Small intestine (tissue), 7 donors: Measurements from ENCODE around the gene HNF4A. TPM values are rescaled to one million over a fixed set of nuclear protein-coding genes. Genes with fewer than 3 reads are reported as not detected.
A peak's percentile ranks its signal among the peaks of the same experiment; 100 is the strongest.

Experiments
- DNase-seq, 2 donors: peaks; one replicate each; pipeline versions ENCODE4 v3.0.0 to v3.0.0-alpha.2; 2013
- FAIRE-seq: peaks from 2 replicates; lab custom pipeline; 2012; peaks lifted over from hg19 to GRCh38; lab: Jason Lieb, UNC
- H3K27ac ChIP-seq, 3 donors: one replicate each; pipeline ENCODE4 v1.5.1; 2013; ENCODE audit warnings: low read length in 2 of 3, mild to moderate bottlenecking in 2 of 3, control low read depth in 1 of 3, inconsistent platforms in 1 of 3, low read depth in 1 of 3, moderate library complexity in 1 of 3
- H3K27me3 ChIP-seq, 3 donors: one replicate each; pipeline ENCODE4 v1.6.1; 2013; ENCODE audit warnings: low read length in 3 of 3, inconsistent platforms in 1 of 3; ENCODE audit not compliant: control insufficient read depth in 3 of 3, insufficient read depth in 3 of 3
- H3K36me3 ChIP-seq, 3 donors: one replicate each; pipeline ENCODE4 v1.6.1; 2013; ENCODE audit warnings: low read length in 3 of 3, inconsistent platforms in 1 of 3, low read depth in 1 of 3, mild to moderate bottlenecking in 1 of 3, moderate library complexity in 1 of 3; ENCODE audit not compliant: control insufficient read depth in 3 of 3, insufficient read depth in 2 of 3
- H3K4me1 ChIP-seq, 3 donors: one replicate each; pipeline ENCODE4 v1.6.1; 2013; ENCODE audit warnings: low read length in 2 of 3, inconsistent platforms in 1 of 3, low read depth in 1 of 3, mild to moderate bottlenecking in 1 of 3, moderate library complexity in 1 of 3; ENCODE audit not compliant: control insufficient read depth in 3 of 3, insufficient read depth in 2 of 3
- H3K4me3 ChIP-seq, 3 donors: one replicate each; pipeline ENCODE4 v1.5.1; 2013; ENCODE audit warnings: low read length in 3 of 3, control low read depth in 1 of 3, inconsistent platforms in 1 of 3, low read depth in 1 of 3, mild to moderate bottlenecking in 1 of 3, moderate library complexity in 1 of 3
- H3K9me3 ChIP-seq, 2 donors: one replicate each; pipeline ENCODE4 v1.6.1; 2013; ENCODE audit warnings: low read depth in 1 of 2, low read length in 1 of 2; ENCODE audit not compliant: control insufficient read depth in 2 of 2, insufficient read depth in 1 of 2
- WGBS, 3 donors: extraction: QIAGEN DNeasy Blood & Tissue Kit; methylation state at CpG; one replicate each; pipeline ENCODE4 v1.1.7; 2013; 5-methylcytosine and 5-hydroxymethylcytosine counted together
- polyA plus RNA-seq, 4 donors: library from polyadenylated mRNA; stranded (reverse) in 3 of 4; unstranded in 1 of 4; fragments of 200-250 nt in 3 of 4; fragments of 120-200 nt in 1 of 4; gene quantifications; one replicate each; pipeline versions ENCODE4 v1.2.1 to v1.2.3, GENCODE V29; 2013
- donor health status: healthy with polysubstance abuse.
- donor health status: control.
- donor health status: control.
- donor health status: Bipolar disorder and iron deficiency.
- donor health status: healthy.

Gene HNF4A
- polyA plus RNA-seq, 4 donors: 56.7 to 324 (median 111) TPM

DNA sequence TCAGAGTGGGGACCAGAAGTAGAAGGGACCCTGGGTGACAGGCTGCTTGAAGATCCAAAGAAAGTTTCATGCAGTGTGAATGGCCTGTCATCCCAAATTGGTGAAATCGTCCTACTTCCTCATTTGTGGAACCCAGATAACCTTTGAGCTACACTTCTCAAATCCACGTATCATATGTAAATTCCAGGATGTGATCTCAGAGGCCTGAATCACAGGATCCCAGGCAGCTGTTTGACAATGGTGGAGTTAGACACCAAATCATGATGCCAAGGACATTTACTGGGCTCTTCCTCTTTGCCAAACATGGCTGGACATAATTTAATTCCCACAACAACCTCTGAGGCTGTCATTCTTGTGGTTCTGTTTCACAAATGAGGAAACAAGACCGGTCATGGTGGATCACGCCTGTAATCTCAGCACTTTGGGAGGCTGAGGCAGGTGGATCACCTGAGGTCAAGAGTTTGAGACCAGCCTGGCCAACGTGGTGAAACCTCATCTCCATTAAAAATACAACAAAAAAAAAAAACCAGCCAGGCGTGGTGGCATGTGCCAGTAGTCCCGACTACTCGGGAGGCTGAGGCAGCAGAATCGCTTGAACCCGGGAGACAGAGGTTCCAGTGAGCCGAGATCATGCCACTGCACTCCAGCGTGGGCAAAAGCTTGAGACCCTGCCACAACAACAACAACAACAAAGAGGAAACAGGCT is 80.3 kb downstream of the HNF4A start:
- DNase-seq: peak; percentile 80 to 91
- H3K27ac ChIP-seq: peak overlapping the region; percentile 59 to 82 (median 77)
- H3K36me3 ChIP-seq: peaks cover 0 to 12% (median 2%) of the 10 kb centered on the region in 3 donors
- no peak overlapping the region for H3K4me3 ChIP-seq
- no peaks in the 10 kb centered on the region for H3K27me3 ChIP-seq
- no peak for FAIRE-seq
- peaks cover 0 to 60% (median 2%) of the 10 kb centered on the region in 3 donors for H3K4me1 ChIP-seq
- no peaks in the 10 kb centered on the region for H3K9me3 ChIP-seq
- 46 to 58% (median 49%) methylated on average over 11 to 12 of the region's 12 CpGs for WGBS, 3 donors

DNA sequence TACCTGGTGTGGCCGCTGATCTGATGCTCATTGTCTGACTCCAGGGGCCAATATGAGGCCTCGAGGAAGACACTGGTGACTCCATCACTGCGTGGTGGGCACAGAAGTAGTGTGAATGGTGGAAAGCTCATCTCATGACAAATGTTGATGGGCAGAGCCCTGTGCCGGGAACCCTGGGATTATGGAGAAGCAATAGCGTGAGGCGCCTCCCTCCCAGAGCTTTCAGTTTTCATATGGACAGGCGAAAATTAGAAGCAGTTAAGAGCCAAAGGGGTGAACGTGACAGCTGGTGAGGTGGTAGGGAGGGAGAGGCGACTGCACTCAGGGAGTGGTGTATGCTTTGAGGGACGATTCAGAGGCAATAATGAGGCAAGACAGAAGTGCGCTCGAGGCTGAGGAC is 80.9 kb downstream of the HNF4A start:
- no peaks in the 10 kb centered on the region for H3K27me3 ChIP-seq
- H3K4me1 ChIP-seq: peaks cover 0 to 57% (median 2%) of the 10 kb centered on the region in 3 donors
- H3K27ac ChIP-seq: peak overlapping the region; percentile 59 to 82 (median 77)
- DNase-seq (no peak), FAIRE-seq (no peak)
- peaks cover 0 to 6% (median 0%) of the 10 kb centered on the region in 3 donors for H3K36me3 ChIP-seq
- no peak overlapping the region for H3K4me3 ChIP-seq
- no peaks in the 10 kb centered on the region for H3K9me3 ChIP-seq
- 34 to 54% (median 42%) methylated on average over 12 of the region's 12 CpGs for WGBS, 3 donors

DNA sequence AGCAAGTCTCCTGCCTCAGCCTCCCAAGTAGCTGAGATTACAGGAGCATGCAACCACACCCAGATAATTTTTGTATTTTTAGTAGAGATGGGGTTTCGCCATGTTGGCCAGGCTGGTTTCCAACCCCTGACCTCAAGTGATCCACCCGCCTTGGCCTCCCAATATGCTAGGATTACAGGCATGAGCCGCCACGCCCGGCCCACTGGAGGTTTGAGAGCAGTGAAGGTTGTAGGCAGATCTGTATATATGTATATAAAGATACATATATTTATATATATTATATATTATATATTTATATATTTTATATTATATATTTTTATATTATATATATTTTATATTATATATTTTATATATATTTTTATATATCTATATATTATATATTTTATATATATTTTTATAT is 82.0 kb downstream of the HNF4A start:
- H3K36me3 ChIP-seq: no peaks in the 10 kb centered on the region
- H3K27ac ChIP-seq: peak overlapping the region in 2 of 3 donors; percentile 77 to 82
- no peaks in the 10 kb centered on the region for H3K9me3 ChIP-seq
- H3K4me3 ChIP-seq: no peak overlapping the region
- FAIRE-seq (no peak), DNase-seq (no peak)
- 89 to 93% (median 91%) methylated on average over 5 of the region's 5 CpGs for WGBS, 3 donors
- H3K27me3 ChIP-seq: no peaks in the 10 kb centered on the region
- H3K4me1 ChIP-seq: peaks cover 0 to 59% (median 2%) of the 10 kb centered on the region in 3 donors

DNA sequence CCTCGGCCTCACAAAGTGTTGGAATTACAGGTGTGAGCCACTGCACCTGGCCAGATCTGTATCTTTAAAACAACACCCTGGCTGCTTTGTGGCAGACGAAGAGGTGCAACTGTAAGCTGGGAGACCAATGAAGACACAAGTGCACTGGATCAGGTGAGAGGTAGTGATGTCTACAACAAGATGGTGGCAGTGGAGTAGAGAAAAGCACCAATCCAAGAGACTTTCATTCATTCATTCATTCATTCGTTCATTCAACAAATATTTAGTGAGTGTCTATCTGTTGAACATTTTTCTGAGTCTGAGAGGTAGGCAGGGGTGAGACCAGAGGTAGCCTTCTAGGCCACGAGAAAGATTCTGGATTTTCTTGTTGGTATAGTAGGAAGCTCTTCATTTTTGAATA is 83.3 kb downstream of the HNF4A start:
- DNase-seq (peak in 1 of 2 donors; percentile 16), FAIRE-seq (no peak)
- Histone ChIP-seq H3K4me1 (peaks cover 0 to 58% (median 0%) of the 10 kb centered on the region in 3 donors), H3K36me3 (no peaks in the 10 kb centered on the region), H3K9me3 (no peaks in the 10 kb centered on the region), H3K27ac (peak overlapping the region in 1 of 3 donors; percentile 26), H3K27me3 (no peaks in the 10 kb centered on the region), H3K4me3 (no peak overlapping the region)
- WGBS, 3 donors: 15 to 66% (median 40%) methylated on average over 4 of the region's 4 CpGs

DNA sequence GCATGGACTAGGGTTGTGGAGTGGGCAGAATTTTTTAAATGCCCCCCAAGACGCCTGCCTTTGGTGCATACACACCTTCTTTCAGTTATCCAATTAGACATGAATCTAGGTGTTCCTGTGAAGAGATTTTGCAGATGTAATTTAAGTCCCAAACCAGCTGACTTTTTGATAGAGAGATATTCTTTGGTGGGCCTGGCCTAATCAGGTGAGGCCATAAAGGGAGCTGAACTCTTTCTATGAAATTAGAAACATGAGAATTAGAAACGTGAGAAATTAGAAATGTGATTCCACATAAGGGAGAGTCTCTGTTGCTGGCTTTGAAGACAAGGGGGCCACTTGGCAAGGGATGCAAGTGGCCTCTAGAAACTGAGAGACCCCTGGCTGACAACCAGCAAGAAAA is 83.8 kb downstream of the HNF4A start:
- H3K36me3 ChIP-seq: no peaks in the 10 kb centered on the region
- H3K27me3 ChIP-seq: no peaks in the 10 kb centered on the region
- FAIRE-seq (no peak), DNase-seq (no peak)
- no peak overlapping the region for H3K4me3 ChIP-seq
- 73 to 76% (median 73%) methylated on average over 2 of the region's 2 CpGs for WGBS, 3 donors
- peak overlapping the region in 2 of 3 donors; percentile 26 for H3K27ac ChIP-seq
- peaks cover 0 to 54% (median 0%) of the 10 kb centered on the region in 3 donors for H3K4me1 ChIP-seq
- no peaks in the 10 kb centered on the region for H3K9me3 ChIP-seq

DNA sequence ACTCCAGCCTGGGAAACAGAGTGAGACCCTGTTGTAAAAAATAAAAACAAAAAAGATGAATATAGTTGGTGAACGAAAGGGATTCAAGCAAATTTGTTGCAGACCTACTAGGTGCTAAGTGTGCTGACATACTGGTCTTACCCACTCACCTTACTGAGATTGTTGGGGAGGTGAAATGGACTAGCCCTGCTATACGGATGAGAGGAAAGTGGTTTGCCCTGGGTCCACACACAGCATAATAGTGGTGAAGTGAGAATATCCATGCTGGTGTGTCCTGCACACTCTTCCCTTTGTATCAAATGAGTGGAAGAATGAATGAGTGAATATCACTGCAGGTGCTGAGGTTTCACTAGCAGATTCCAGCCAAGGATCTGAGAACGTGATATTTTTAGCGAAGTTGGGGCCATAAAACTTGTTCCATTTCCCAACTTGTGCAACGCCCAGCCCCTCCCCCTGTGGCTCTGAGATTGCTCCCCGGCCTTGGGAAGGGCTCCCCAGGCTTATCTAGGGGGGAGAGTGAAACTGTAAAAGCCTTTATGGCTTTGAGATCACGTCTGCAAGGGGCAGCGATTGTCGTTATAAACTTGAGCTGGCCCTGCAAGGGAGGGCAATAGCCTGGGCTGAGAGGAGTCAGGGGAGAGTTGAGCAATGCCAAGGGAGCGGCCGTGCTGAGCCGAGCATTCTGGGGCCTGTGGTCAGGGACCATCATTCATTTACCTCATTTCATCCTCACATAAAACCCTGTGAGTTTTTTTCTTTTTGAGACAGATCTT is 87.0 kb downstream of the HNF4A start:
- WGBS, 3 donors: 10 to 42% (median 21%) methylated on average over 12 of the region's 12 CpGs
- FAIRE-seq (no peak), DNase-seq (peak; percentile 97 to 99)
- Histone ChIP-seq H3K9me3 (peaks cover 0 to 4% of the 10 kb centered on the region in 2 donors), H3K36me3 (no peaks in the 10 kb centered on the region), H3K4me3 (no peak overlapping the region), H3K4me1 (peaks cover 0 to 59% (median 0%) of the 10 kb centered on the region in 3 donors), H3K27ac (peak overlapping the region; percentile 78 to 95 (median 90)), H3K27me3 (no peaks in the 10 kb centered on the region)

DNA sequence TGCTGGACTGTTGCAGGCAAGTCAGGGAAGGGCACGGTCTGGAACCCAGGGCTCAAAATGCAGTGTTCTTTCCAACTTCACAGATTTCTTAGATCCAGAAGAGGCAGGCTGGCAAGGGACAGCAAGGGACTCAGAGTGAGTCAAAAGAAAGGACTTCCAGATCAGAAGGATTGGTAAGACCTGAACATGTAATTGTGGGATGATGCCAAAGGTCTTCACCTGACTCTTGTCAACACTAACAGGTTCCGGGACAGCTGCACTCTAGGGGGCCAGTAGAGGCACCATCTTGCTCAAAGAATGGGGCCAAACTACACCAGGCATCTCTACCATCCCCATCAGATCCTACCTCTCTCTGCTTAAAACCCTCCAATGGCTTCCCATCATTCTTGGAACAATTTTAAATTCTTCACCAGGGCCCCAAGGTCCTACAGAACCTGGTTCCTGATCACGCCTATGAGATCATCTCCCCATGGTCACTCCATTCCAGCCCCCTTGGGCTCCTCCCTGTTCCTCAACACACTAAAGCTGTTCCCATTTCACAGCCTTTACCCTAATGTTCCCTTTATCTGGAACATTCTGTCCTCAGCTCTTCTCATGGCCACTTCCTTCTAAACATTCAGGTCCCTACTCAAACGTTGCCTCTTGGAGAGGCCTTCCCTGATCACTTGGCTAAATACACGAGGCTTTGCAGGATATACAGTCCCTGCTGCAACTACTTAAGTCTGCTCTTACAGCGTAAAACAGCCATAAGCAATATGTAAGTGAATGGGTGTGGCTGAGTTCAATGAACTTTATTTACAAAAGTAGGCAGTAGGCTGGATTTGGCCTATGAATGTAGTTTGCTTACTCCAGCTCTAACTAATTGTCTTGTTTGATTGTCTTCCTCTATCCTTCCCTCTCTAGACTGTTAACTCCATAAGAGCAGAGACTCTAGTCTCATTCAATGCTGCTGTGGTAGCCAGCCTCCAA is 90.5 kb downstream of the HNF4A start:
- FAIRE-seq: no peak
- peaks cover 0 to 13% of the 10 kb centered on the region in 2 donors for H3K9me3 ChIP-seq
- H3K4me3 ChIP-seq: no peak overlapping the region
- peaks cover 0 to 2% (median 0%) of the 10 kb centered on the region in 3 donors for H3K36me3 ChIP-seq
- peak; percentile 75 to 94 for DNase-seq
- WGBS, 3 donors: 41 to 54% (median 43%) methylated on average over 6 of the region's 6 CpGs
- peak overlapping the region; percentile 76 to 91 (median 80) for H3K27ac ChIP-seq
- H3K27me3 ChIP-seq: no peaks in the 10 kb centered on the region
- peaks cover 0 to 56% (median 0%) of the 10 kb centered on the region in 3 donors for H3K4me1 ChIP-seq
